HT-29 (cell line): ENCODE data around the gene OR4D2. TPM values are rescaled to one million over a fixed set of nuclear protein-coding genes. Genes with fewer than 3 reads are reported as not detected.
A peak's percentile ranks its signal among the peaks of the same experiment; 100 is the strongest.

Experiments used
- DNase-seq: peaks from one replicate; pipeline ENCODE4 v3.0.0-alpha.2; 2015; ENCODE audit warnings: low spot score
- total RNA-seq: library from RNA; depleted of rRNA; stranded (reverse); fragments of >200 nt; shearing (Covaris generic); gene quantifications from 2 replicates; pipeline ENCODE4 v1.2.3, GENCODE V29; 2014; rRNA removed

The OR4D2 gene
- total RNA-seq, 1 experiment from 2014 or later, result not detected

GRCh38 chr17:58210922-58211321 is 44.1 kb downstream of the OR4D2 start:
- peak; percentile 19 for DNase-seq

- DNase-seq, result peak; percentile 34
Measured at GRCh38 chr17:58215685-58216084, 48.9 kb downstream of the OR4D2 start.

DNA sequence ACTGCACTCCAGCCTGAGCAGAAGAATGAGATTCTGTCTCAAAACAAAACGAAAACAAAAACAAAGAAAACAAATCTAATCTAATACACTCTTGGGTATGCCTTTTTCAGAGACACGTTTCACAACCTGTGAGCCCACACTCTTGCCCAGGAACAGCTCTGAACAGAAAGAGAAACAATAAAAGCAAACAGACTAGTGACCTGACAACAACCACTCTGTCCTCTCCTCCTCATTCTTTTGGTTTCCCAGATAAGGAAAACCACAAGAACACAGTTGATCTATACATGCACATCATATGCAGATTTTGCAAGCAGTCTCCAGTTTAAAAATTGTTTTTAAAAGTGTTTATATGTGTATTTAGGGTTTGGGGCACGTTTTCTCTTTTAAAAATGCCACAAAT is 51.0 kb downstream of the OR4D2 start:
- no peak for DNase-seq

DNA sequence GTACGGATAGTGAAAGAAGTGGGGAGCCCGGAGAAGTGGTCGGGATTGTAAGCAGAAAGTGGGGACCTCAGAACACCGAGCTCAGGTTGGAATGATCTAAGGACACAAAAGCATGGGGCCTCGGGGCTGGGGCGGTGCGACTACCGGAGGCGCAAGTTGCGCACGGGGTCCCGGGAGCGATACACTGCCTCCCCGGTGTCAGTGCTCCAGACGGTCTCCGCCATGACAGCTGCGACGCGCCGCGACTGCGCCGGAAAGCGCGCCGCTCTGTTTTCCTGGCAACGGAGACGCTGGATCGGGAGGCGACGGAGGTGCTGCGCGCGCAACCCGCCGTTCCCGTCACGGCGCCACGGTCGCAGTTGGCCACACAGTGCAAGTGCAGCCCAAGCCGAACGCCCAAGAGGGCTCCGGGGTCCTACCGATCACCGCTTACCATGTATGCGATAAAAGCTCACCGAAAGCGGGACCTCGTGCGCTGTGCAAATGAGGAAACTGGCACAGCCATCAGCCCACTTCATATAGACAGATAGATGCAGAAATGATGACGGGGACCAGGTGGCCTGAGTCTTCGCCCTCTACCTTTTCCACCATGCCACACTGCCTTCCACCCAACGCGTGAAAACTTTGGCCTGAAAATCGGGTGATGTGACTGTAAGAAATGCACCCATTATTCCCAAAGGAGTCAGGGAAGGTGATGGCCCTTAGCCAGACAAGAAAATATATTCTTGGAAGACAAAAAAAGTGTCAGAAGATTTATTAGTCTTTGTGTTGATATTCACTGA is 52.4 kb downstream of the OR4D2 start, which contains the start of gene MKS1:
Gene MKS1 (minus strand): TSS at position 249 of the 782 bp plus-strand sequence. CDS start 25 bp downstream, at position 224.
- peak; percentile 94 for DNase-seq

GRCh38 chr17:58219789-58220183 is 53.0 kb downstream of the OR4D2 start:
- DNase-seq, result no peak

Other genes with a start within 250 kb of the OR4D2 start
- gene CUEDC1, start 211.6 kb upstream of the OR4D2 start, total RNA-seq, result 37.6 and 45.5 TPM in 2 replicates
- gene VEZF1, start 178.7 kb upstream of the OR4D2 start, total RNA-seq, result 39.5 and 47.5 TPM in 2 replicates
- gene SRSF1, start 159.7 kb upstream of the OR4D2 start, total RNA-seq, result 404 and 436 TPM in 2 replicates
- gene DYNLL2, start 83.6 kb upstream of the OR4D2 start, total RNA-seq, result 18.6 and 20.5 TPM in 2 replicates
- gene OR4D1, start 18.6 kb upstream of the OR4D2 start, total RNA-seq, result not detected in 2 replicates
- gene EPX, start 25.7 kb downstream of the OR4D2 start, total RNA-seq, result not detected in 2 replicates
- 5.1 and 8.9 TPM in 2 replicates for gene MKS1, start 52.3 kb downstream of the OR4D2 start, total RNA-seq
- not detected in 2 replicates for gene LPO, start 71.6 kb downstream of the OR4D2 start, total RNA-seq
- not detected in 2 replicates for gene MPO, start 114.0 kb downstream of the OR4D2 start, total RNA-seq
- 0.86 and 2.4 TPM in 2 replicates for gene TSPOAP1, start 161.8 kb downstream of the OR4D2 start, total RNA-seq
- gene SUPT4H1, start 185.2 kb downstream of the OR4D2 start, total RNA-seq, result 53.0 and 60.0 TPM in 2 replicates